PC-3 (cell line): ENCODE results near the gene MRPL4. TPM values are rescaled to one million over a fixed set of nuclear protein-coding genes. Genes with fewer than 3 reads are reported as not detected.

ENCODE experiments used
- ATAC-seq: fragments of 200-7000 bp; cut with Tn5 transposase; 2 replicates; pipeline ENCODE4 v1.9.1; 2020; ENCODE audit warnings: mild to moderate bottlenecking, moderate library complexity
- BruUV-seq: library from RNA; stranded (reverse); fragments of 400-500 nt; replicated peaks from 2 replicates; lab custom pipeline; 2021; lab: Mats Ljungman, UMichigan
- CTCF ChIA-PET: fragments of 300-600 bp; sonication (Branson Sonifier 250); formaldehyde crosslinking; loops from one replicate; lab custom pipeline; 2022; ENCODE audit warnings: antibody characterized with exemption; lab: Charles Lee
- POLR2A ChIA-PET: fragments of 300-600 bp; sonication (Branson Sonifier 250); formaldehyde crosslinking; loops from one replicate; lab custom pipeline; 2022; ENCODE audit warnings: antibody characterized with exemption; ENCODE audit not compliant: unreplicated experiment; lab: Charles Lee
- DNase-seq: peaks from one replicate; pipeline ENCODE4 v3.0.0-alpha.2; 2015
- H2AFZ ChIP-seq: fragments of 300-600 bp; sonication (generic); 2 replicates; pipeline ENCODE4 v1.6.0; 2016; ENCODE audit warnings: antibody characterized with exemption, low read length
- H3F3A ChIP-seq: fragments of 300-600 bp; sonication (generic); one replicate; pipeline ENCODE4 v1.6.0; 2017; ENCODE audit warnings: antibody characterized with exemption, low read length, control low read depth, mild to moderate bottlenecking; ENCODE audit not compliant: unreplicated experiment
- H3K27ac ChIP-seq: fragments of 300-600 bp; sonication (generic); 2 replicates; pipeline ENCODE4 v1.5.1; 2016; ENCODE audit warnings: mild to moderate bottlenecking, low read length
- H3K27me3 ChIP-seq: fragments of 300-600 bp; sonication (generic); 2 replicates; pipeline ENCODE4 v1.6.1; 2016; ENCODE audit warnings: low read length, mixed read lengths
- H3K36me3 ChIP-seq: fragments of 300-600 bp; sonication (generic); 2 replicates; pipeline ENCODE4 v1.6.1; 2016; ENCODE audit warnings: low read depth, mixed run types, low read length, mixed read lengths
- H3K4me1 ChIP-seq: fragments of 300-600 bp; sonication (generic); 2 replicates; pipeline ENCODE4 v1.5.1; 2016; ENCODE audit warnings: low read length; ENCODE audit not compliant: insufficient read depth
- H3K4me2 ChIP-seq: fragments of 300-600 bp; sonication (generic); 2 replicates; pipeline ENCODE4 v1.6.0; 2016; ENCODE audit warnings: low read length
- H3K4me3 ChIP-seq: fragments of 300-600 bp; sonication (generic); 2 replicates; pipeline ENCODE4 v1.5.1; 2016; ENCODE audit warnings: mild to moderate bottlenecking, low read length, mixed read lengths
- H3K79me2 ChIP-seq: fragments of 300-600 bp; sonication (generic); 2 replicates; pipeline ENCODE4 v1.6.1; 2017; ENCODE audit warnings: low read length, mixed read lengths
- H3K9ac ChIP-seq: fragments of 300-600 bp; sonication (generic); 2 replicates; pipeline ENCODE4 v1.6.0; 2016; ENCODE audit warnings: mild to moderate bottlenecking, low read length
- H3K9me2 ChIP-seq: fragments of 300-600 bp; sonication (generic); replicated peaks from 2 replicates; pipeline ENCODE4 v1.6.1; 2016; ENCODE audit warnings: mixed run types, low read length, mixed read lengths
- H3K9me3 ChIP-seq: fragments of 300-600 bp; sonication (generic); 2 replicates; pipeline ENCODE4 v1.6.1; 2016; ENCODE audit warnings: low read length, mixed read lengths
- H4K20me1 ChIP-seq: fragments of 300-600 bp; sonication (generic); 2 replicates; pipeline ENCODE4 v1.6.1; 2016; ENCODE audit warnings: low read length, mixed read lengths
- EZH2 ChIP-seq: fragments of 300-600 bp; sonication (generic); IDR thresholded peaks from one replicate; pipeline ENCODE4 v1.6.1; 2017; ENCODE audit warnings: antibody characterized with exemption, mild to moderate bottlenecking, low read length; ENCODE audit not compliant: unreplicated experiment
- EZH2phosphoT487 ChIP-seq: fragments of 300-600 bp; sonication (generic); IDR thresholded peaks from 2 replicates; pipeline ENCODE4 v1.6.1; 2018; ENCODE audit warnings: mild to moderate bottlenecking, antibody characterized with exemption, low read length, borderline replicate concordance
- intact Hi-C: fragments of 100-400 bp; cut with micrococcal nuclease; formaldehyde crosslinking; loops from 2 replicates; pipeline ENCODE4 v1.9.0; 2023
- total RNA-seq: library from RNA; depleted of rRNA; stranded (reverse); fragments of >200 nt; gene quantifications from 2 replicates; pipeline ENCODE4 v1.2.3, GENCODE V29; 2014
- TF ChIP-seq, protein P1 (sequence below): fragments of 300-600 bp; sonication (generic); conservative IDR thresholded peaks from 2 replicates; pipeline ENCODE4 v1.5.1; 2017; ENCODE audit warnings: antibody characterized with exemption, low read depth, mild to moderate bottlenecking, low read length

Gene MRPL4
- total RNA-seq, 1 experiment from 2014 or later: 336 TPM

DNA sequence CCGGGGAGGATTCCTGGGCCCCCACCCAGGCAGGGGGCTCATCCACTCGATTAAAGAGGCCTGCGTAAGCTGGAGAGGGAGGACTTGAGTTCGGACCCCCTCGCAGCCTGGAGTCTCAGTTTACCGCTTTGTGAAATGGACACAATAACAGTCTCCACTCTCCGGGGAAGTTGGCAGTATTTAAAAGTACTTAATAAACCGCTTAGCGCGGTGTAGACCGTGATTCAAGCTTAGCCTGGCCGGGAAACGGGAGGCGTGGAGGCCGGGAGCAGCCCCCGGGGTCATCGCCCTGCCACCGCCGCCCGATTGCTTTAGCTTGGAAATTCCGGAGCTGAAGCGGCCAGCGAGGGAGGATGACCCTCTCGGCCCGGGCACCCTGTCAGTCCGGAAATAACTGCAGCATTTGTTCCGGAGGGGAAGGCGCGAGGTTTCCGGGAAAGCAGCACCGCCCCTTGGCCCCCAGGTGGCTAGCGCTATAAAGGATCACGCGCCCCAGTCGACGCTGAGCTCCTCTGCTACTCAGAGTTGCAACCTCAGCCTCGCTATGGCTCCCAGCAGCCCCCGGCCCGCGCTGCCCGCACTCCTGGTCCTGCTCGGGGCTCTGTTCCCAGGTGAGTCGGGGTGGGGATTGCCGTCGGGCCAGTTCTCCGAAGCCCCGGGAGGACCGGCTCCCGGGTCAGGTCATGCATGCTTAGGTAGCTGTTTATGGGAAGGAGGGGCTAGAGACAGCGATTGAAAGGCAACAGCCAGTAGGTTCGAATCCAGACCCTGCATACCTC lies 18.8 kb downstream of the MRPL4 start, which contains the start of gene ICAM1:
Gene ICAM1 (plus strand): TSS at position 505 of the 779 bp plus-strand sequence. CDS start 40 bp downstream, at position 545.
- intact Hi-C loops: no loop called here
- peak; percentile 70 for DNase-seq

DNA sequence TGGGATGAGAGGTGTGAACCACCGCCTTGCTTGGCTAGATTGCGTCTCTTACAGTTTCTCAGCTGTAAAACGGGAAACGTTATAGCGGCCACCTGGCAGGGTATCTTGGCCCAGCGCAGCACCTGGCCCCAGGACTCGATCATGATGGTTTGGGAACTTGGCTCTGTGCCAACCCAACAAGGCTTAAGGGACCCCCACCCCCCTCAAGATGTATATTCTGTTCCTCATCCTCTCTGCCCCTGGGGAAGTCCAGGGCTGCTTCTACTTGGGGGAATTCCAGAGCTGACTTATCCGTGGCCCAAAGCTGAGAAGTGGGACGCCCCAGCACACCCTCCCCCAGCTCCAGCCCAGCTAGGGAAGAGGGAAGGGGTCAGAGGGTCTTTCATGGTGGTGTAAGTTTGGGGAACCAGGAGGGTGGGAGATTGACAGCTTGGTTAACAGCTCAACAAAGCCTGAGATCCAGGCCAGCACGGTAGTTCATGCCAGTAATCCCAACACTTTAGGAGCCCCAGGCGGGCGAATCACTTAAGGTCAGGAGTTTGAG lies 19.6 kb downstream of the MRPL4 start:
- no peak for DNase-seq
- no peak for ATAC-seq
- intact Hi-C loops: no loop called here
- H3K9ac ChIP-seq: no peak overlapping the region
- no peaks in the 10 kb centered on the region for H3K9me2 ChIP-seq
- H3F3A ChIP-seq: no peaks in the 10 kb centered on the region
- H2AFZ ChIP-seq: peak overlapping the region; percentile 93; the same call in 1 of the 2 replicates
- TSS peak; percentile 78 for BruUV-seq
- ChIA-PET CTCF (interaction anchor here (1.2 to 3.2 kb wide), 3 partner anchors 11 to 121 kb away, joined by 3 to 62 read pairs (median 3); no protein-coding TSS in a partner anchor), POLR2A (interaction anchor here (0.6 to 0.8 kb wide), 2 partner anchors 61 to 109 kb away, joined by 4 to 6 read pairs; partner anchors contain the start of gene TYK2)
- H3K36me3 ChIP-seq: no peaks in the 10 kb centered on the region
- H3K4me3 ChIP-seq: peak overlapping the region; percentile 64; the same call in 1 of the 2 replicates
- peaks cover 23% of the 10 kb centered on the region for H3K4me1 ChIP-seq
- H3K4me2 ChIP-seq: peak overlapping the region; percentile 92
- H3K27me3 ChIP-seq: no peaks in the 10 kb centered on the region
- no peaks in the 10 kb centered on the region for H3K79me2 ChIP-seq
- H3K9me3 ChIP-seq: no peaks in the 10 kb centered on the region
- no peak overlapping the region for H3K27ac ChIP-seq
- TF ChIP-seq EZH2phosphoT487: no peak
- TF ChIP-seq EZH2: no peak
- no peaks in the 10 kb centered on the region for H4K20me1 ChIP-seq

More for the DNA sequence above, 18.8 kb downstream of the MRPL4 start, which contains the start of gene ICAM1:
- Histone ChIP-seq H3K9me2 (no peaks in the 10 kb centered on the region), H3K79me2 (no peaks in the 10 kb centered on the region), H3K27ac (no peak within 1 kb of the TSS), H2AFZ (peak within 1 kb of the TSS; percentile 93), H3K9me3 (no peaks in the 10 kb centered on the region), H4K20me1 (no peaks in the 10 kb centered on the region), H3K4me2 (peak within 1 kb of the TSS; percentile 92), H3K4me3 (peak within 1 kb of the TSS; percentile 64), H3K36me3 (no peaks in the 10 kb centered on the region), H3K4me1 (peaks cover 23% of the 10 kb centered on the region), H3K27me3 (no peaks in the 10 kb centered on the region), H3K9ac (peak within 1 kb of the TSS; percentile 44), H3F3A (no peaks in the 10 kb centered on the region)
- TSS peak; percentile 99 for BruUV-seq
- CTCF ChIA-PET: interaction anchor here (0.6 to 3.2 kb wide), 8 partner anchors 11 to 146 kb away, joined by 3 to 62 read pairs (median 8); partner anchors contain the start of gene RAVER1
- TF ChIP-seq, protein P1, sequence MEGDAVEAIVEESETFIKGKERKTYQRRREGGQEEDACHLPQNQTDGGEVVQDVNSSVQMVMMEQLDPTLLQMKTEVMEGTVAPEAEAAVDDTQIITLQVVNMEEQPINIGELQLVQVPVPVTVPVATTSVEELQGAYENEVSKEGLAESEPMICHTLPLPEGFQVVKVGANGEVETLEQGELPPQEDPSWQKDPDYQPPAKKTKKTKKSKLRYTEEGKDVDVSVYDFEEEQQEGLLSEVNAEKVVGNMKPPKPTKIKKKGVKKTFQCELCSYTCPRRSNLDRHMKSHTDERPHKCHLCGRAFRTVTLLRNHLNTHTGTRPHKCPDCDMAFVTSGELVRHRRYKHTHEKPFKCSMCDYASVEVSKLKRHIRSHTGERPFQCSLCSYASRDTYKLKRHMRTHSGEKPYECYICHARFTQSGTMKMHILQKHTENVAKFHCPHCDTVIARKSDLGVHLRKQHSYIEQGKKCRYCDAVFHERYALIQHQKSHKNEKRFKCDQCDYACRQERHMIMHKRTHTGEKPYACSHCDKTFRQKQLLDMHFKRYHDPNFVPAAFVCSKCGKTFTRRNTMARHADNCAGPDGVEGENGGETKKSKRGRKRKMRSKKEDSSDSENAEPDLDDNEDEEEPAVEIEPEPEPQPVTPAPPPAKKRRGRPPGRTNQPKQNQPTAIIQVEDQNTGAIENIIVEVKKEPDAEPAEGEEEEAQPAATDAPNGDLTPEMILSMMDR: no peak
- TF ChIP-seq EZH2 (no peak), EZH2phosphoT487 (no peak)
- POLR2A ChIA-PET: interaction anchor here (0.5 to 1.5 kb wide), 6 partner anchors 21 to 156 kb away, joined by 4 to 15 read pairs (median 6); partner anchors contain the start of gene TYK2
- peak; percentile 70 for ATAC-seq

DNA sequence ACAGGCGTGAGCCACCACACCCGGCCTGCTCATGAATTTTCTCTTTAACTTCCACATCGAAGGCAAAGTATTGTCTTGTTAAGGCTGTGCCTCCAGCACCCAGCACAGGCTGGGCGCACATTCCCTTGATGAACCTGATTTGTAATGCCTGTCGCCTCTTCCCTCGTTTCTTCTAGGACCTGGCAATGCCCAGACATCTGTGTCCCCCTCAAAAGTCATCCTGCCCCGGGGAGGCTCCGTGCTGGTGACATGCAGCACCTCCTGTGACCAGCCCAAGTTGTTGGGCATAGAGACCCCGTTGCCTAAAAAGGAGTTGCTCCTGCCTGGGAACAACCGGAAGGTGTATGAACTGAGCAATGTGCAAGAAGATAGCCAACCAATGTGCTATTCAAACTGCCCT lies 22.6 kb downstream of the MRPL4 start:
- Histone ChIP-seq H3K27me3 (no peaks in the 10 kb centered on the region), H3K9ac (no peak overlapping the region), H3K4me2 (no peak overlapping the region), H3K79me2 (no peaks in the 10 kb centered on the region), H3K27ac (no peak overlapping the region), H3K4me1 (peaks cover 22% of the 10 kb centered on the region), H3K4me3 (no peak overlapping the region), H3K36me3 (no peaks in the 10 kb centered on the region), H2AFZ (no peak overlapping the region), H3K9me3 (no peaks in the 10 kb centered on the region), H3K9me2 (no peaks in the 10 kb centered on the region), H4K20me1 (no peaks in the 10 kb centered on the region), H3F3A (no peaks in the 10 kb centered on the region)
- DNase-seq: no peak
- CTCF ChIA-PET: no interaction called here
- TF ChIP-seq EZH2phosphoT487: no peak
- no peak for TF ChIP-seq EZH2
- TF ChIP-seq, protein P1: no peak
- POLR2A ChIA-PET: no interaction called here
- intact Hi-C loops: no loop called here
- no peak for ATAC-seq
- no TSS peak for BruUV-seq
